ENCODE data around the gene NATD1.

- TF ChIP-seq ZNF384 (IDR thresholded peaks at IDR 0.05) (no peak), SP1 (IDR thresholded peaks at IDR 0.05) (no peak)
Measured at GRCh38 chr17:21279198-21279535, 26.0 kb upstream of the NATD1 start.

All from HEK293T (cell line).